Endothelial cell of umbilical vein (primary cell): Measurements from ENCODE around the gene TMEM94. TPM values are rescaled to one million over a fixed set of nuclear protein-coding genes. Genes with fewer than 3 reads are reported as not detected.

Experiments
- BruUV-seq: library from RNA; stranded (reverse); fragments of 400-500 nt; replicated peaks from 2 replicates; lab custom pipeline; 2021; lab: Mats Ljungman, UMichigan
- CTCF ChIA-PET: fragments of 300-600, 350-600 bp; sonication (Branson Sonifier 250); formaldehyde crosslinking; loops from one replicate; lab custom pipeline; 2021; ENCODE audit warnings: antibody characterized with exemption, inconsistent platforms; lab: Charles Lee
- POLR2A ChIA-PET: fragments of 300-600, 350-600 bp; sonication (Branson Sonifier 250); formaldehyde crosslinking; loops from one replicate; lab custom pipeline; 2021; ENCODE audit warnings: antibody characterized with exemption, inconsistent platforms; lab: Charles Lee
- DNase-seq: peaks from one replicate; pipeline ENCODE4 v3.0.0-alpha.2; 2011; ENCODE audit warnings: low read depth, low spot score
- FAIRE-seq: peaks from 2 replicates; lab custom pipeline; 2011; peaks lifted over from hg19 to GRCh38; lab: Jason Lieb, UNC
- H2AFZ ChIP-seq: 2 replicates; pipeline ENCODE4 v1.6.0; 2012; ENCODE audit warnings: low read depth, low read length, control low read depth, inconsistent platforms
- H3K27ac ChIP-seq: 2 replicates; pipeline ENCODE4 v1.5.1; 2011; ENCODE audit warnings: low read depth, mild to moderate bottlenecking, control low read depth, low read length, moderate library complexity; ENCODE audit not compliant: insufficient read depth
- H3K27me3 ChIP-seq, 2 experiments: 2 replicates each; pipeline versions ENCODE4 v1.6.0 to v1.6.1; 2011; ENCODE audit warnings: low read length in 2 of 2, mixed read lengths in 1 of 2; ENCODE audit not compliant: control insufficient read depth in 2 of 2, insufficient read depth in 2 of 2
- H3K36me3 ChIP-seq, 2 experiments: 2 replicates in 1 of 2; 3 replicates in 1 of 2; pipeline ENCODE4 v1.5.1; 2011; ENCODE audit warnings: low read length in 2 of 2, mild to moderate bottlenecking in 1 of 2, moderate library complexity in 1 of 2; ENCODE audit not compliant: control insufficient read depth in 2 of 2, insufficient read depth in 2 of 2; ENCODE audit errors: extremely low read depth in 1 of 2
- H3K4me1 ChIP-seq: 3 replicates; pipeline ENCODE4 v1.5.1; 2011; ENCODE audit warnings: mild to moderate bottlenecking, low read length; ENCODE audit not compliant: control insufficient read depth, insufficient read depth; ENCODE audit errors: extremely low read depth
- H3K4me2 ChIP-seq: 2 replicates; pipeline ENCODE4 v1.6.1; 2011; ENCODE audit warnings: low read length, control low read depth, mixed read lengths; ENCODE audit not compliant: insufficient read depth
- H3K4me3 ChIP-seq, 3 experiments: fragments of 200-600 bp in 1 of 3; sonication (generic), shearing (Covaris generic) in 1 of 3; replicated peaks in 1 of 3; 2 replicates each; pipeline ENCODE4 v1.5.1; 2011 to 2016; ENCODE audit warnings: control low read depth in 3 of 3, low read length in 3 of 3, mild to moderate bottlenecking in 2 of 3, inconsistent platforms in 1 of 3, low read depth in 1 of 3, moderate library complexity in 1 of 3; ENCODE audit not compliant: insufficient read depth in 1 of 3
- H3K79me2 ChIP-seq: 2 replicates; pipeline ENCODE4 v1.6.0; 2012; ENCODE audit warnings: low read length, inconsistent platforms; ENCODE audit not compliant: control insufficient read depth, insufficient read depth
- H3K9ac ChIP-seq: replicated peaks from 2 replicates; pipeline ENCODE3; 2011; ENCODE audit warnings: low read length, control low read depth; ENCODE audit not compliant: insufficient read depth; ENCODE audit errors: extremely low read depth
- H3K9me1 ChIP-seq: replicated peaks from 3 replicates; pipeline ENCODE4 v1.6.0; 2011; ENCODE audit warnings: mild to moderate bottlenecking, low read length; ENCODE audit not compliant: control insufficient read depth, insufficient read depth; ENCODE audit errors: extremely low read depth
- H3K9me3 ChIP-seq: replicated peaks from 2 replicates; pipeline ENCODE4 v1.5.1; 2012; ENCODE audit warnings: low read length, inconsistent platforms; ENCODE audit not compliant: control insufficient read depth, insufficient read depth
- H4K20me1 ChIP-seq: replicated peaks from 2 replicates; pipeline ENCODE3; 2011; ENCODE audit warnings: mild to moderate bottlenecking, low read length; ENCODE audit not compliant: control insufficient read depth, insufficient read depth; ENCODE audit errors: extremely low read depth
- CTCF ChIP-seq, 2 donors: IDR thresholded peaks; 1 replicate in 1 of 2; 2 replicates in 1 of 2; pipeline ENCODE4 v1.5.1; 2011; ENCODE audit warnings: low read length in 2 of 2, mild to moderate bottlenecking in 2 of 2, moderate library complexity in 2 of 2, control low read depth in 1 of 2, inconsistent platforms in 1 of 2, low read depth in 1 of 2; ENCODE audit not compliant: insufficient read depth in 1 of 2; ENCODE audit errors: extremely low read depth in 1 of 2
- EZH2 ChIP-seq: IDR thresholded peaks from 2 replicates; pipeline ENCODE4 v1.6.1; 2012; ENCODE audit warnings: borderline replicate concordance, low read depth, mild to moderate bottlenecking, moderate library complexity, low read length, inconsistent platforms; ENCODE audit not compliant: severe bottlenecking
- FOS ChIP-seq: IDR thresholded peaks from 2 replicates; pipeline ENCODE4 v1.6.1; 2011; ENCODE audit warnings: mild to moderate bottlenecking, low read length, moderate library complexity, borderline replicate concordance; ENCODE audit not compliant: insufficient read depth
- GATA2 ChIP-seq: IDR thresholded peaks from 2 replicates; pipeline ENCODE4 v1.7.0; 2011; ENCODE audit warnings: low read depth, mild to moderate bottlenecking, moderate library complexity, mixed read lengths, low read length; ENCODE audit not compliant: insufficient read length, insufficient read depth
- JUN ChIP-seq: IDR thresholded peaks from 2 replicates; pipeline ENCODE4 v1.6.1; 2011; ENCODE audit warnings: borderline replicate concordance, low read depth; ENCODE audit not compliant: insufficient read length, insufficient read depth
- MAX ChIP-seq: IDR thresholded peaks from 2 replicates; pipeline ENCODE4 v1.6.1; 2011; ENCODE audit not compliant: insufficient read depth, insufficient read length
- MYC ChIP-seq: IDR thresholded peaks from one replicate; pipeline ENCODE4 v1.6.1; 2011; ENCODE audit warnings: mild to moderate bottlenecking, low read depth, low read length
- POLR2A ChIP-seq: IDR thresholded peaks from 2 replicates; pipeline ENCODE4 v1.6.1; 2012; ENCODE audit warnings: low read depth, mild to moderate bottlenecking, control low read depth, low read length
- POLR2AphosphoS5 ChIP-seq: IDR thresholded peaks from 2 replicates; pipeline ENCODE4 v1.6.1; 2012; ENCODE audit warnings: low read depth, mild to moderate bottlenecking, control low read depth, low read length, moderate library complexity; ENCODE audit not compliant: insufficient read depth
- dilution Hi-C: fragments of 300-500 bp; cut with MboI; formaldehyde crosslinking; loops from one replicate; pipeline ENCODE4 v1.15.0; 2019; ENCODE audit warnings: low sequenced_read_pairs; ENCODE audit not compliant: extremely low pct_ligation_motif_present
- intact Hi-C: fragments of 100-400 bp; cut with micrococcal nuclease; formaldehyde crosslinking; loops from one replicate; pipeline ENCODE4 v1.10.0; 2022
- polyA plus RNA-seq, 4 experiments: library from polyadenylated mRNA; depleted of rRNA in 3 of 4; stranded (reverse) in 3 of 4; unstranded in 1 of 4; fragments of >200 nt; gene quantifications; 2 replicates each; pipeline versions ENCODE4 v1.2.1 to v1.2.3, GENCODE V29; 2011 to 2012; ENCODE audit warnings: missing spikeins in 1 of 4
- total RNA-seq: library from RNA; stranded (reverse); gene quantifications from 2 replicates; pipeline ENCODE4 v1.2.3, GENCODE V29; 2021

The TMEM94 gene
- total and polyA plus RNA-seq, 2 donors (not counting 3 experiments of a cell fraction or from before 2014, with no cell fraction given), result 69.2 to 75.9 TPM

GRCh38 chr17:75547091-75547490 is 90.7 kb downstream of the TMEM94 start:
- CTCF ChIA-PET, result no interaction called here
- Histone ChIP-seq H3K4me1 (no peaks in the 10 kb centered on the region), H3K27me3 (no peaks in the 10 kb centered on the region), H3K9ac (no peak overlapping the region), H3K9me3 (no peaks in the 10 kb centered on the region), H3K27ac (no peak overlapping the region), H3K36me3 (no peaks in the 10 kb centered on the region), H3K79me2 (no peaks in the 10 kb centered on the region), H3K9me1 (no peaks in the 10 kb centered on the region), H4K20me1 (no peaks in the 10 kb centered on the region), H3K4me3 (no peak overlapping the region), H2AFZ (no peak overlapping the region), H3K4me2 (no peak overlapping the region)
- BruUV-seq, result no TSS peak
- intact Hi-C loops (no loop called here), dilution Hi-C loops (no loop called here)
- no peak for TF ChIP-seq MYC
- no peak for TF ChIP-seq JUN
- TF ChIP-seq FOS, result no peak
- TF ChIP-seq EZH2, result no peak
- no peak for TF ChIP-seq CTCF (IDR thresholded peaks at IDR 0.05; ENCODE audit: extremely low read depth in 1 of 2, insufficient read depth in 1 of 2, low read depth in 1 of 2, low read length in 2 of 2)
- TF ChIP-seq MAX, result no peak
- TF ChIP-seq GATA2, result no peak
- TF ChIP-seq POLR2AphosphoS5, result no peak
- no peak for TF ChIP-seq POLR2A
- POLR2A ChIA-PET, result no interaction called here
- DNase-seq, result no peak
- no peak for FAIRE-seq
